NCI-H748 treated with DMSO at 0.1 percent for 48 hours (cell line): ENCODE measurements around the gene THTPA.
"Not testable (repeated sequence)": the region's sequence is repeated elsewhere in the genome, so short reads cannot be mapped to it uniquely, and the experiment has no call there.

Source experiments
- DNase-seq: peaks from one replicate; lab custom pipeline; 2025; lab: John Stamatoyannopoulos, UW

THTPA gene

GRCh38 chr14:23583761-23584526 lies 27.9 kb downstream of the THTPA start:
- not testable (repeated sequence) for DNase-seq

GRCh38 chr14:23584527-23585203 lies 28.6 kb downstream of the THTPA start:
- not testable (repeated sequence) for DNase-seq

GRCh38 chr14:23588884-23589598 lies 33.0 kb downstream of the THTPA start:
- peak; percentile 63 for DNase-seq

- no peak for DNase-seq
Observed at GRCh38 chr14:23589606-23590005, 33.5 kb downstream of the THTPA start.

- no peak for DNase-seq
Observed at GRCh38 chr14:23590198-23590597, 34.1 kb downstream of the THTPA start.

GRCh38 chr14:23594191-23594590 lies 38.1 kb downstream of the THTPA start:
- DNase-seq, result not testable (repeated sequence)

GRCh38 chr14:23600322-23600707 lies 44.2 kb downstream of the THTPA start:
- DNase-seq, result no peak

GRCh38 chr14:23600806-23601205 lies 44.7 kb downstream of the THTPA start:
- DNase-seq, result no peak

GRCh38 chr14:23601424-23601823 lies 45.4 kb downstream of the THTPA start:
- no peak for DNase-seq

- DNase-seq, result no peak
Observed at GRCh38 chr14:23601845-23602180, 45.7 kb downstream of the THTPA start.

- DNase-seq, result no peak
Observed at GRCh38 chr14:23602181-23603095, 46.4 kb downstream of the THTPA start.

- no peak for DNase-seq
Observed at GRCh38 chr14:23603103-23603502, 47.0 kb downstream of the THTPA start.

- DNase-seq, result no peak
Observed at GRCh38 chr14:23604148-23604547, 48.1 kb downstream of the THTPA start.

GRCh38 chr14:23604675-23605170 lies 48.7 kb downstream of the THTPA start:
- DNase-seq, result no peak

- DNase-seq, result no peak
Observed at GRCh38 chr14:23605931-23606585, 50.0 kb downstream of the THTPA start.

- DNase-seq, result no peak
Observed at GRCh38 chr14:23608454-23608853, 52.4 kb downstream of the THTPA start.

GRCh38 chr14:23609001-23609400 lies 52.9 kb downstream of the THTPA start:
- DNase-seq, result no peak

- not testable (repeated sequence) for DNase-seq
Observed at GRCh38 chr14:23609411-23610089, 53.5 kb downstream of the THTPA start.
